ENCODE measurements around the gene DPEP2. TPM values are rescaled to one million over a fixed set of nuclear protein-coding genes. Genes with fewer than 3 reads are reported as not detected.

Gene DPEP2
- total RNA-seq, 4 donors from 2014 or later, result 4.0 to 8.7 (median 4.8) TPM

DNA sequence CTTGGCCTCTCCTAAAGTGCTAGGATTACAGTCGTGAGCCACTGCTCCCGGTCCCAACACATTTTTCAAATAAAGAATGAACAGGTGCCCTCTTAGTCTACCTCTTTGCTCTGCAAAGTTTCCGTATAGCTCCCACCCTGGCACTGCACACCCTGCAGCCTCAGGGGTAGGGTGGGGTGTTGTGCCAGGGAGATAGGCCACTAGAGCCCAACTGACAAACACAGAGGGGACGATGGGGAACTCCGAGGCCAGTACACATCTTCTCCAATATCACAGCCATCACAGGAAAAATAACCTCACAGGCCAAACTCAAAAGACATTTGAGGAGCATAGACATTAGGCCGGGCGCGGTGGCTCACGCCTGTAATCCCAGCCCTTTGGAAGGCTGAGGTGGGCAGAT is 28.2 kb downstream of the DPEP2 start:
- no peak for TF ChIP-seq CTCF (IDR thresholded peaks at IDR 0.05)
- ATAC-seq (ENCODE audit: low FRiP score), result no peak
- DNase-seq (ENCODE audit: low spot score), result no peak

DNA sequence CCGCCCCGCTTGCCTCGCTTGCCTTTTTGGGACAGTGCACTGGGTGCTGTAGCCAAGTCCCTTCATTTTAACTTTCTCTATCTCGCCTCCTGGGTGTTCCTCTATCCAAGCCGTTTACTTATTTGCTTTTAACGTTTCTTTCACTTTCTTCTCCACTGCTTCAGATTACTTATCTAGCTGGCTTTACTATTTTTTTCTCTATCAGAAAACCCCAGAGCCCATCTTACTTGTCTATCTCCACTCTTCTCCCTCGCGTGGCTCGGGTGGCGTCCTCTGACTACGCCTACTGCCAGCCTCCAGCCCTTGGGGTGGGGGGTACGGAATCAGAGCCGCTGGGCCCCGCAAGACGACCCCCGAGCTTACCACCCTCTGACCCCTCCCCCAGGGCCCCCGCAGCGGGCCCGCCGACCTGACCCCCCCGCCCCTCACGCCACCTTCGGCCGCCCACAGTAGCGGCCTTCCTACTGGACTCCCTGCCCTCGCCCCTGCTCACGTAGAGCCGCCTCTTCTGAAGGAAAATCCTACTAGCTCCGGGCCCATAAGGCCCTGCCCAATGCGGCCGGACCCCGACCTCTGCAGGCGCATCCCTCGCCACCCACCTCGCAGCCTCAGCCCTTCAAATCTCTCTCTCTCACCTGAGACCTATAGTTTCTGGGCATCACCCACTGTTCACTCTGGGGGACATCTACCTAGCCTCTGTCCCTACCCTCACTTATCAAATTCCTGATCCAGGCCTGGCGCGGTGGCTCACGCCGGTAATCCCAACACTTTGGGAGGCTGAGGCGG is 29.8 kb downstream of the DPEP2 start:
- DNase-seq (ENCODE audit: low spot score) (no peak), ATAC-seq (ENCODE audit: low FRiP score) (peak; percentile 19)
- TF ChIP-seq CTCF (IDR thresholded peaks at IDR 0.05), result no peak

DNA sequence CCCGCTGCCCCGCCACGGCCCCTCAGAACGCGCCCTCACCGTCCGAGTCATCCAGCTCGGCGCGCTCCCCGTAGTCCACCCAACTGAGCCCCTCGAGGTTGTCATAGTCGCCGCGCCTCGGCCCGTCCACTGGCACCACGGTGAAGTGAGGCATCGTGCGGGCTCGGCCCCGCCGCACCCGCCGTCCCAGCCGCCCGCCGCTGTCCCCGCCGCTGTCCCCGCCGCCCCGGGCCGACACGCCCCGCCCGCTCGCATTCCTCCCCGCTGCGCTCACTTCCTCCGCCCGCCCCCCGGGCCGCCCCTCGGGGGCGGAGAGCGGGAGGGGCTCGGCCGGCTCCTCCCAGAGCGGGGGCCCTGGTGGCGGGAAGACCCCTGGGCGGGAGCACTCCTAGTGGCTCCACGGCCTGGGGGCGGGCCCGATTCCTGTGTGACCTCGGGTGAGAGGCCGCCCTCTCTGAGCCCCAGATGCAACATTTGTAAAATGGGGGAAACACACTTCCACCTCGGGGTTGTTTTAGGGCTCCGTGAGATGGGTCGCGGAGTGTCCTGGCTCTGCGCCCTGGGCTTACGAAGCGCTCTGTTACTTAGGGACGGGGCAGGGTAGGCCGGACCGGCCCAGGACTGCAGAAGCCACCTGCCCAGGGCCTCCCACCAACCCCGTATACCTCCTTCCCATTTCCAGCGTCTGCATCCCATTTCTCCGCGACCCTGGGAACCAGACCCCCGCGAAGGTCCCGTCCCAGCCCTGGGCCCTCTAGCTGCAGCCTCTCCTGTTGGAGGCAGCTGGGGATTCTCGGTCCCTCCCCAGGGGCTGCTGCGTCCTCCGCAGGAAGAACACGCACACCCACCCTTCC is 30.7 kb downstream of the DPEP2 start, which contains the start of gene SLC12A4:
SLC12A4 (minus strand) TSS at position 238 of the 854 bp plus-strand sequence; CDS start at position 154, 84 bp downstream.
- no peak for TF ChIP-seq CTCF (IDR thresholded peaks at IDR 0.05)
- DNase-seq (ENCODE audit: low spot score), result peak; percentile 54
- ATAC-seq (ENCODE audit: low FRiP score), result peak; percentile 94

GRCh38 chr16:67967958-67968399 is 31.3 kb downstream of the DPEP2 start:
- ATAC-seq (ENCODE audit: low FRiP score), result peak; percentile 16
- no peak for TF ChIP-seq CTCF (IDR thresholded peaks at IDR 0.05)
- DNase-seq (ENCODE audit: low spot score), result no peak

GRCh38 chr16:67967183-67967957 is 31.9 kb downstream of the DPEP2 start:
- DNase-seq (ENCODE audit: low spot score), result no peak
- no peak for TF ChIP-seq CTCF (IDR thresholded peaks at IDR 0.05)
- ATAC-seq (ENCODE audit: low FRiP score), result no peak

GRCh38 chr16:67966549-67967182 is 32.6 kb downstream of the DPEP2 start:
- no peak for TF ChIP-seq CTCF (IDR thresholded peaks at IDR 0.05)
- ATAC-seq (ENCODE audit: low FRiP score) (no peak), DNase-seq (ENCODE audit: low spot score) (no peak)
